ENCODE results near the gene C7.

- TF ChIP-seq POLR2AphosphoS5 (IDR thresholded peaks at IDR 0.05; ENCODE audit: low read depth, low read length) = no peak
- TF ChIP-seq REST (IDR thresholded peaks at IDR 0.05; ENCODE audit: insufficient read depth in 1 of 2, low read depth in 2 of 2, low read length in 2 of 2) = no peak
- TF ChIP-seq TAF1 (IDR thresholded peaks at IDR 0.05; ENCODE audit: borderline replicate concordance, insufficient read depth, low read length) = no peak
These were observed 4.9 kb upstream of the C7 start for GRCh38 chr5:40904205-40904993.

Measured in PFSK-1 (cell line).